NCI-H2107 treated with DMSO at 0.1 percent for 48 hours (cell line): Measurements from ENCODE around the gene DFFB.
A peak's percentile ranks its signal among the peaks of the same experiment; 100 is the strongest.

Source experiments
- DNase-seq: peaks from one replicate; lab custom pipeline; 2025; ENCODE audit not compliant: unreplicated experiment; lab: John Stamatoyannopoulos, UW

The DFFB gene

GRCh38 chr1:3869751-3870301 lies 12.6 kb downstream of the DFFB start:
- peak; percentile 39 for DNase-seq

DNA sequence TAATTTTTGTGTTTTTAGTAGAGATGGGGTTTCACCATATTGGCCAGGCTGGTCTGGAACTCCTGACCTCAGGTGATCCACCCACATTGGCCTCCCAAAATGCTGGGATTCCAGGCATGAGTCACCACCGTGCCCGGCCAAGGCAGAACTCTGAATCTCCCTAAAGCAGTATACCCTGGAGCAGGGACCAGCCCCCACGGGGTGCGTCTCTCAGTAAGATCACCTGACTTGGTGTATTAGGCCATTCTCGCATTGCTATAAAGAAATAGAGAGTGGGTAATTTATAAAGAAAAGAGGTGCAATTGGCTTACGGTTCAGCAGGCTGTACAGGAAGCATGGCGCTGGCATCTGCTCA lies 14.2 kb downstream of the DFFB start:
- no peak for DNase-seq

- DNase-seq, result no peak
Observed at GRCh38 chr1:3872546-3872945, 15.3 kb downstream of the DFFB start.

DNA sequence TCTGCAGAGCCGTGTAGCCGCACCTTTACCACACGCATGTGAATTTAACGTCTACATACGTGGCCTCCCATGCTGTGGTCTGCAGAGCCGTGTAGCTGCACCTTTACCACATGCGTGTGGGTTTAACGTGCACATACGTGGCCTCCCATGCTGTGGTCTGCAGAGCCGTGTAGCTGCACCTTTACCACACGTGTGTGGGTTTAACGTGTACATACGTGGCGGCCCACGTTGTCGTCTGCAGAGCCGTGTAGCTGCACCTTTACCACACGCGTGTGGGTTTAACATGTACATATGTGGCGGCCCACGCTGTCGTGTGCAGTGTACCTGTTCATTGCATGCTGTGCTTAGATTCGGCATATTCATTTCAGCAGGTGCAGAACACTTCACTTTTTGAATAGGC lies 17.5 kb downstream of the DFFB start:
- DNase-seq, result no peak

DNA sequence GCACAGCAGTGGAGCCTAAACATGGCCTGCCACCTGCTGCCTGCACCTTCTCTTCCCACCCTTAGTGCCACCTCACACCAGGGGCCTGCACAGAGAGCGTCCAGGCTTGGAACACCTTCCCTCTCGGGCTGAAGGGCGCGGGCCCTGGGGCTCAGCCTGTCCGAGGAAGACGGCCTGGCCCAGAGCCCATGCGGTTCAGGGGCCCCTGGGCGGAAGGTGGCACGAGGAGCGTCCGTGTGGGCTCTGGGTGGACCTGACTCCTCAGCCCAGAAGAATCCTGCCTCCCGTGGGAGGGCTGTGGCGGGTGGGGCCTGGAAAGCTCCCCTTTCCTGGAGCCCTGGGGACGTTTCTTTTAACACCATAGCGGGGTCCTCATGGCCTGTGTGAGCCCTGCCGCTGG lies 19.4 kb downstream of the DFFB start:
- DNase-seq, result no peak

DNA sequence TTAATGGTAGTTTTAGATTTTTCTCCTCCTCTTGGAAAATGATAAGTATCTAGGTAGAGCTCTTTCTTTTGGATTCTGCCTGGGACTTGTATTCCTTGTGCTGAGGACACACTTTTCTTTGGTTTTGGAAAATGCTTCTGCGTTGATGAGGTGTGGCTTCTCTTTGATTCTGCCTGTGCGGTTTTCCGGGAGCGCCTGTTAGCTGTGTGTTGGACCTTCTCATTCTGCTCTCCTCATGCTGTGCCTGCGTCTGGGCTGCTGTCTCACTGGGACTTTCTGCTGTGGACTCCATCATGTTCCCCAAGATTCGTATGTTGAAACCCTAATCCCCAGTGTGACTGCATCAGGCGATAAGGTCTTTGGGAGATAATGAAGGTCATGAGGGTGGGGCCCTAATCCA lies 21.8 kb downstream of the DFFB start:
- DNase-seq, result no peak

GRCh38 chr1:3879787-3880428 lies 22.6 kb downstream of the DFFB start:
- DNase-seq, result no peak

- DNase-seq, result no peak
Observed at GRCh38 chr1:3880429-3881192, 23.3 kb downstream of the DFFB start.

DNA sequence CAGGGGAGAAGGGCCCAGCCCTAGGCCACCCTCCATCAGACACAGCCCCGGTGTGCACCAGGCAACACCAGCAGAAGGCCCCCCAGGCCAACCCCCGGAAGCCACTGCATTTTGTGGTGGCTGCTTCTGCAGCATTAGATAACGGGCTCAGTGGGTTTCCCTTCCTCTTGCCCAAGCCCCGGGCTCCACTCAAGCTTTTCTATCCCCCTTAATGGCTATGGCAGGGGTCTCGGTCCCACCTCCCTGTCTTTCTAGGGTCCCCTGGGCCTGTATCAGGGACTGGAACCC lies 23.9 kb downstream of the DFFB start:
- DNase-seq, result no peak

DNA sequence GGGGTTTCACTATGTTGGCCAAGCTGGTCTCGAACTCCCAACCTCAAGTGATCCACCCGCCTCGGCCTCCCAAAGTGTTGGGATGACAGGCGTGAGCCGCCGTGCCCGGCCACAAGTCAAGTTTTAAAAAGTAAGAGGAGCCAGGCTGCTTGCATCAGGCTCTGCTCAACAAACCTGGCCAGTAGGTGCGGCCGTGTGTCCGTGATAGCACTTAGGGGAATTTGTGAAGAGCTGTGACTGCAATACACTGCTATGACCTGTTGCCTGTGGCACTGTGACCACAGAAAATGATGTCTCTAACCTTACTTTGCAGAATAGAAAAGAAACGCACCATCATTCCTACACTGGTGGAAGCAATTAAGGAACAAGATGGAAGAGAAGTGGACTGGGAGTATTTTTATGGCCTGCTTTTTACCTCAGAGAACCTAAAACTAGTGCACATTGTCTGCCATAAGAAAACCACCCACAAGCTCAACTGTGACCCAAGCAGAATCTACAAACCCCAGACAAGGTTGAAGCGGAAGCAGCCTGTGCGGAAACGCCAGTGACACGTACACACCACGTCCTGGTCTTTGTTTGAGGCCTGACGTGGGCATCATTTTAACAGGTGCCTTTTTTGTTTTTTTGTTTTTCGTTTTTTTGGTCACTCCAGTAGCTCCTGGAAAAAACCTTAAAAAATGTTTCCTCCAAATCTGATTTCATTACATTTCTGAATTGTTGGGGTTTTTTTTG lies 26.1 kb downstream of the DFFB start:
- DNase-seq, result no peak

DNA sequence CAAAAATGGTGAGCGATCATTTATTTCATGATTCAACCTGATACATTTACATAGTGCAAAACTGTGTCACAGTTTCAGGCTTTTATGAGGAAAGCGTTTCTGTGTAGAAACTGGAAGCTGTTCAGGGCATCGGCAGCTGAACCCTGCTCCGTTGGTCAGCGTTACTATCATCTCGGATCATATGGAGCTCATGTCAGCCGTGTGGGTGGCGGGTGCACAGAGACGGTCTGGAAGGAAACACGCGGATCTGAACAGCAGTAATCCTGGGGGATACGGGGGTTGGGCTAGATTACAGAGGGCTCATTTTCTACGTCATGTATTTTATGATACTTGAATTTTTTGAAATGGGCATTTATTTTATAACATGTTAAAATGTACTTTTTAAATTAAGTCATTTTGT lies 27.7 kb downstream of the DFFB start:
- no peak for DNase-seq

DNA sequence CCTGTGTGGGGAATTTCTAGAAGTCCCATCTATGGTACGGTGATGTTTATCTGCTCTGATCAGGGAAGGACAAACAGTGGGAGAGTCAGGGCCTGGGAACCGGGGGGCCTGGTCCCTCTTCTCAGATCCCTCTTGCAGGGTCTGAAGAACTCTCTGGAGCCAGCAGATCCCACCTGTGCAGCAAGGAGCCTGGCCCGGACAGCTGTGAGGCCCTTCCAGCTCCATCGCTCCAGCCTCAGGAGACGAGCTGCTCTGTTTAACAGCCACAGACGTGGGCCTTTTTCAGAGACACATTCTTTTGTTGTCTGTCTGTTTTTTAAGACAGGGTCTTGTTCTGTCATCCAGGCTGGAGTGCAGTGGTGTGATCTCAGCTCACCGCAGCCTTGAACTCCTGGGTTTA lies 28.3 kb downstream of the DFFB start:
- no peak for DNase-seq

- no peak for DNase-seq
Observed at GRCh38 chr1:3886106-3886670, 28.9 kb downstream of the DFFB start.

- DNase-seq, result no peak
Observed at GRCh38 chr1:3886691-3887090, 29.4 kb downstream of the DFFB start.

DNA sequence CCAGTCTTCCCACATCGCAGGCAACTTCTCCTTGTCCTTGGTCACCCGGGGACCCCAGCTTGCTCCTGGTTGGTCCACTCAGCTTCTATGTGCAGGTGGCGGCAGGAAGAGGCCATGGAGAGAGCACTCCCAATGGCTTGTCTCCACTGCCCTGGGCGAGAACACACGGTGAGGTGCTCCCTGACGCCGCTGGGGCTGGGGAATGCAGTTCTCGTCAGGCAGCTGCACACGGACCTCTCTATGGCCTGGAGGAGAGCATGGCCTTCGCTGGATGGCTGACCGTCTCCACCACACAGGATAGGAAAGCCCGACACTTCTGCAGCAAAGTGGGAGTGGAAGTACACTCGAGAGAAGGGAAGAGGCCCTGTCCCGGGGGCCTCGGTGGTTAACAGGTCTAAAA lies 31.0 kb downstream of the DFFB start:
- DNase-seq, result no peak

DNA sequence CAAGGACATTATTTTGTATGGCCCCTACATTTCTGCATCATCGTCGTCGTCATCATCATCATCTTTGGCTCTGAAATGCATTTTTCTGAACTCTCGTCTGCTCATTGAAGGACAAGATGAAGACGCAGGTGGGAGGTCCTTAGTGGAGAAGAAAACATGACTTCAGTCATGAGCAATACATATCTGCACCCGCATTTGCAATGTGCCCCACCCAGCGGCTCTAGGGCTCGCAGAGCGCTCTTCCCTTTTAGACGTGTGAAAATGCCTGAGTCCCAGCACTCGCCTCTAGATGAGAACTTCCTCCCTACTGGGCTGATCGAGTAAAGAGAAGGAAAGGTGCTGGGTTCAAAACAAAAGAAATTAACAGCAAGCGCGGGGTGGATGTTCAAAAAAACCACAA lies 32.7 kb downstream of the DFFB start:
- DNase-seq, result no peak

DNA sequence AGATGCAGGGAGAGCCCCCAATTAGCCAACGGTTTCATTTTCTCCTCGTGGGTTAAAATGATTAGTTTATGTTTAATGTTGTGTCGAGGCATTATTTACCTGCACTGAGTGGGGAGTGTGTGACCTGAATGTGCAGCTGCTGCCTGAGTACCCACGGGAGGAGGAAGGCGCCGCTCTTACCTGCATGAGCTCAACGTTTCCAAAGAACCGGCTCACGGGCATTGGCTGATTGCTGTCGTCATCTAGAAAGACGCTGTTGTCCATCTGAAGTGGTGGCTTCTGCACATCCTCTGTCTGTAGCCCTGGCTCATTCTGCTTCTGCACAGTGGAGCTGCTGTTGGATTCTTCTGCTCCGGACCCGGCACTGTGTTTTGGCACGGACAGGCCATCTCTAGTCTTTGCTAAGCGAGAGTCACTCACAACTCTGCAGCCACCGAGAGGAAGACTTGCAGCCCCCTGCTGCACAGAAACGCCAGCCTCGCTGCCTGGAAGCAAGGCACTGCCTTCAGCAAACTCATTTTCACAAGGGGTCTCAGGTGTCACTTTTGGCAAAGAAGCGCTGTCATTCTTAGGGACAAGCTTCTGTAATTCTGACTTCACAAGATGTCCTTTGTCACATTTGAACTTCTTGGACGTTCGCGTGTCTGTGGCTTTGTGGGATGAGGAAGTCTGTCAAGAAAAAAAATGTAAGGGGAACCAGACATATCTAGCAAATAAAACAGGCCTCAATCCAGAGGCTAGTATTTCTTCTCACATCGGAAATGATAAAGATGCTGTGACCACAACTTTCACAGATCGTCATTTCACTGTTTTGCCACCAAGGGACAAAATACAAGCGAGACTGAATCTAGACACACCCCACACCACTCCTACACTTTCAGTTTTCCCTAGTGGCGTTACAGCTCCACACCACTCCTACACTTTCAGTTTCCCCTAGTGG lies 33.4 kb downstream of the DFFB start:
- DNase-seq, result no peak

DNA sequence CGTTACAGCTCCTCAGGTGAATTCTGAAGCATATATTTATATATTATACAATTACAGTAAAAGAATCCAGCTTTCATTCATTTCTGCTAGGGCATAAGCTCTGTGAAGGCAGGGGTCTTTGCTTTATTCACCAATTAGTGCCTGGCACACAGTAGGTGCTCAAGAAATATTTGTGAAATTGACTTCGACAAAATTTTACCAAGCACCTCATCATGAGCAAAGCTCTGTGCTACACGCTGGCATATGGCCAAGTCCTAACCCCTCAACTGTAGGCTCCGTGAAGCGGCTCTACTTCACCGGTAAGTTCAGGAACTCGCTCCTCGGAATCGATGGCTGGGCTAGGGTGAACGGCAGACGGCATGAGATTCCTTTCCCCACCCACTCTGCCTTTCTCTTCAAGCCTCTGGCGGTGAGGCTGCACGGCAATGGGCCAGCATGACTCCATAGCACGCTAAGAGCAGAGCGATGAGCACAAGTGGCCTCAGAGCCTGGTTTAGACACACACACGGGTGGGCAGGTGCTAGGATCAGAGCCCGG lies 34.1 kb downstream of the DFFB start:
- no peak for DNase-seq

GRCh38 chr1:3892748-3893147 lies 35.5 kb downstream of the DFFB start:
- DNase-seq, result no peak

GRCh38 chr1:3893190-3893589 lies 35.9 kb downstream of the DFFB start:
- no peak for DNase-seq
